Neural progenitor cell (in vitro differentiated cells): ENCODE results near the gene GRPR. TPM values are rescaled to one million over a fixed set of nuclear protein-coding genes. Genes with fewer than 3 reads are reported as not detected.

Experiments
- DNase-seq: peaks from one replicate; pipeline ENCODE4 v3.0.0-alpha.2; 2016; ENCODE audit warnings: low spot score
- H2AFZ ChIP-seq: fragments of 200-600 bp; sonication (generic); replicated peaks from 2 replicates; pipeline ENCODE4 v1.6.1; 2016; ENCODE audit warnings: antibody characterized with exemption
- H3F3A ChIP-seq: fragments of 200-600 bp; sonication (generic); 2 replicates; pipeline ENCODE4 v1.6.1; 2016; ENCODE audit warnings: antibody characterized with exemption, low read depth
- H3K27ac ChIP-seq: fragments of 200-600 bp; sonication (generic); 2 replicates; pipeline ENCODE4 v1.5.1; 2016; ENCODE audit warnings: mild to moderate bottlenecking
- H3K27me3 ChIP-seq: fragments of 200-600 bp; sonication (generic); 2 replicates; pipeline ENCODE4 v1.6.1; 2016; ENCODE audit warnings: mild to moderate bottlenecking, moderate library complexity
- H3K36me3 ChIP-seq: fragments of 200-600 bp; sonication (generic); 2 replicates; pipeline ENCODE4 v1.5.1; 2016
- H3K4me1 ChIP-seq: fragments of 200-600 bp; sonication (generic); 2 replicates; pipeline ENCODE4 v1.6.1; 2016; ENCODE audit warnings: mixed run types
- H3K4me2 ChIP-seq: fragments of 200-600 bp; sonication (generic); 2 replicates; pipeline ENCODE4 v1.6.1; 2016
- H3K4me3 ChIP-seq: fragments of 200-600 bp; sonication (generic); 2 replicates; pipeline ENCODE4 v1.5.1; 2016
- H3K79me2 ChIP-seq: fragments of 200-600 bp; sonication (generic); 2 replicates; pipeline ENCODE4 v1.6.1; 2016; ENCODE audit warnings: low read depth
- H3K9ac ChIP-seq: fragments of 200-600 bp; sonication (generic); 2 replicates; pipeline ENCODE4 v1.6.1; 2016
- H3K9me3 ChIP-seq: fragments of 200-600 bp; sonication (generic); 2 replicates; pipeline ENCODE4 v1.5.1; 2016; ENCODE audit warnings: low read depth
- H4K20me1 ChIP-seq: fragments of 200-600 bp; sonication (generic); 2 replicates; pipeline ENCODE4 v1.6.1; 2016; ENCODE audit warnings: low read depth
- H3K27ac Mint-ChIP-seq: 3 replicates; pipeline ENCODE4 v1.8.0; 2021; ENCODE audit warnings: mixed read lengths
- H3K27me3 Mint-ChIP-seq: 2 replicates; pipeline ENCODE4 v1.8.0; 2022; ENCODE audit warnings: low read depth, mild to moderate bottlenecking, inconsistent platforms, moderate library complexity, mixed read lengths; ENCODE audit not compliant: insufficient read depth
- H3K36me3 Mint-ChIP-seq: 3 replicates; pipeline ENCODE4 v1.8.0; 2021; ENCODE audit warnings: mixed read lengths
- H3K4me1 Mint-ChIP-seq: 3 replicates; pipeline ENCODE4 v1.8.0; 2021; ENCODE audit warnings: mixed read lengths
- H3K4me3 Mint-ChIP-seq: 3 replicates; pipeline ENCODE4 v1.8.0; 2021; ENCODE audit warnings: mild to moderate bottlenecking, moderate library complexity, mixed read lengths
- H3K9me3 Mint-ChIP-seq: 3 replicates; pipeline ENCODE4 v1.8.0; 2020; ENCODE audit warnings: mixed read lengths
- EZH2 ChIP-seq: fragments of 200-600 bp; sonication (generic); IDR thresholded peaks from 2 replicates; pipeline ENCODE4 v1.6.1; 2017; ENCODE audit warnings: antibody characterized with exemption, mild to moderate bottlenecking, moderate library complexity
- EZH2phosphoT487 ChIP-seq: fragments of 200-600 bp; sonication (generic); IDR thresholded peaks from 2 replicates; pipeline ENCODE4 v1.6.1; 2017; ENCODE audit warnings: antibody characterized with exemption
- total RNA-seq: library from RNA; depleted of rRNA; stranded (reverse); fragments of >200 nt; gene quantifications from 2 replicates; pipeline ENCODE4 v1.2.3, GENCODE V29; 2015; ENCODE audit warnings: low replicate concordance
- TF ChIP-seq, protein P1 (sequence below): fragments of 200-600 bp; sonication (generic); IDR thresholded peaks from 2 replicates; pipeline ENCODE4 v1.5.1; 2017; ENCODE audit warnings: antibody characterized with exemption, mild to moderate bottlenecking

Gene GRPR
- total RNA-seq, 1 donor from 2014 or later = 2.8 TPM

DNA sequence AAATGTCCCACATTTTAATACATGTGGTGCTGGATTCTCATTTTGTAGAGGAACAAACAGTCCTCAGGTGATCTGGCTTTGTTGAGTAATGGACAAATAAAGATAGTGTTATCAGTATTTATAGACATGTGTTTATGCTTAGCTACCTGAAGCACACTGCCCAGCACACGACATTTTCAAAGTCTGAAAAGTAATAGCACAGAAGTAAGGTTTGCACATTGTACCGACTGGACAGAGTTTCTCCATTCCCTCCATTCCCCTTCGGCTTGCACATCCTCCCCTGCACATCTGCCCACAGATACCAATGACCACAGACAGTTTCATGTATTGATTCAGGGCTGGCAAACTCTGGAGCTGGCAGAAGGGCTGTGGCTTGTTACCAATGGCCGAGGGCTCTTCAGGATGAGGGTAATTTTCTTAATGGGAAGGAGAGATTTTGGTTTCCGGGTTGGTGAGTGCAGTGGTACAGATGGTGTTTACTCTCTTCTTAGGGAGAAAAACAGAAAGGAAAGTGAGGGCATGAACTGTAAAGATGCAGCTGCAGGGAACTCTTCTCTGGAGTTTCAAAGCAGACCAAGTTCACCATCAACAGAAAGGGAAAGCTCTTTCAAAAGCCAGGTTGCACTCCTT lies 2.3 kb downstream of the GRPR start:
- peak overlapping the region; percentile 66 for H2AFZ ChIP-seq
- no peaks in the 10 kb centered on the region for H3F3A ChIP-seq

DNA sequence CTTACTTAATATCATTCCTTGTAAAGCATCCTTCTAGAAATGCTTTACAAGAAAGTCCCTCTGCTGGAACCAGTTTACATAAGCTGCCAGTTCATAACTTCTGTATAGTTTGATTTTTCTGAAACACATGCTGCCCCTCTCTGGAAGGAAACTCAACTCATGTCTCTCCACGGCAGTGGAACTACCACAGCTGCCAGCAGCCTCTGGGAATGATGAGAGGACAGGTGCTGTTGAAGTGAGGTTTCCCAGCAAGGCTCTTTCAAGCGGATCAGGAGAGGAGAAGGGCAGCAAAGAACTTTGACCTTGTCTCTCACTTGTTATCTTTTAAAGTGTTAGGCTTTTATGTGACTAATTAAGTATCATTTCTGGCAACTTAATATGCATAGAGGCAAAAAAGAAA lies 7.3 kb downstream of the GRPR start:
- Histone ChIP-seq H3K4me2 (no peak overlapping the region), H3K27me3 (no peaks in the 10 kb centered on the region), H3K79me2 (peaks cover 44% of the 10 kb centered on the region), H4K20me1 (no peaks in the 10 kb centered on the region), H2AFZ (no peak overlapping the region), H3K4me3 (no peak overlapping the region), H3F3A (peaks cover 7% of the 10 kb centered on the region), H3K4me1 (peaks cover 15% of the 10 kb centered on the region), H3K9ac (no peak overlapping the region), H3K9me3 (no peaks in the 10 kb centered on the region), H3K27ac (no peak overlapping the region), H3K36me3 (no peaks in the 10 kb centered on the region)
- Mint-ChIP-seq H3K27ac (no peak overlapping the region), H3K4me3 (no peak overlapping the region), H3K27me3 (no peaks in the 10 kb centered on the region), H3K36me3 (no peaks in the 10 kb centered on the region), H3K4me1 (peaks cover 2% of the 10 kb centered on the region), H3K9me3 (peaks cover 2% of the 10 kb centered on the region)
- TF ChIP-seq, protein P1, sequence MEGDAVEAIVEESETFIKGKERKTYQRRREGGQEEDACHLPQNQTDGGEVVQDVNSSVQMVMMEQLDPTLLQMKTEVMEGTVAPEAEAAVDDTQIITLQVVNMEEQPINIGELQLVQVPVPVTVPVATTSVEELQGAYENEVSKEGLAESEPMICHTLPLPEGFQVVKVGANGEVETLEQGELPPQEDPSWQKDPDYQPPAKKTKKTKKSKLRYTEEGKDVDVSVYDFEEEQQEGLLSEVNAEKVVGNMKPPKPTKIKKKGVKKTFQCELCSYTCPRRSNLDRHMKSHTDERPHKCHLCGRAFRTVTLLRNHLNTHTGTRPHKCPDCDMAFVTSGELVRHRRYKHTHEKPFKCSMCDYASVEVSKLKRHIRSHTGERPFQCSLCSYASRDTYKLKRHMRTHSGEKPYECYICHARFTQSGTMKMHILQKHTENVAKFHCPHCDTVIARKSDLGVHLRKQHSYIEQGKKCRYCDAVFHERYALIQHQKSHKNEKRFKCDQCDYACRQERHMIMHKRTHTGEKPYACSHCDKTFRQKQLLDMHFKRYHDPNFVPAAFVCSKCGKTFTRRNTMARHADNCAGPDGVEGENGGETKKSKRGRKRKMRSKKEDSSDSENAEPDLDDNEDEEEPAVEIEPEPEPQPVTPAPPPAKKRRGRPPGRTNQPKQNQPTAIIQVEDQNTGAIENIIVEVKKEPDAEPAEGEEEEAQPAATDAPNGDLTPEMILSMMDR = no peak
- TF ChIP-seq EZH2 (no peak), EZH2phosphoT487 (no peak)
- DNase-seq = no peak

More for the DNA sequence above, 2.3 kb downstream of the GRPR start:
- no peak overlapping the region for H3K4me3 Mint-ChIP-seq
- Histone ChIP-seq H3K9me3 (no peaks in the 10 kb centered on the region), H3K9ac (no peak overlapping the region), H3K36me3 (no peaks in the 10 kb centered on the region), H3K4me2 (peak overlapping the region; percentile 46), H3K4me1 (peaks cover 20% of the 10 kb centered on the region), H3K79me2 (peaks cover 49% of the 10 kb centered on the region), H4K20me1 (no peaks in the 10 kb centered on the region), H3K27ac (no peak overlapping the region), H3K4me3 (peak overlapping the region; percentile 29), H3K27me3 (no peaks in the 10 kb centered on the region)
- TF ChIP-seq, protein P1 = no peak
- TF ChIP-seq EZH2 = no peak
- no peak for TF ChIP-seq EZH2phosphoT487
- peaks cover 11% of the 10 kb centered on the region for H3K4me1 Mint-ChIP-seq
- H3K27ac Mint-ChIP-seq = no peak overlapping the region
- no peak for DNase-seq
- H3K36me3 Mint-ChIP-seq = no peaks in the 10 kb centered on the region
- H3K9me3 Mint-ChIP-seq = peaks cover 2% of the 10 kb centered on the region
- H3K27me3 Mint-ChIP-seq = no peaks in the 10 kb centered on the region

DNA sequence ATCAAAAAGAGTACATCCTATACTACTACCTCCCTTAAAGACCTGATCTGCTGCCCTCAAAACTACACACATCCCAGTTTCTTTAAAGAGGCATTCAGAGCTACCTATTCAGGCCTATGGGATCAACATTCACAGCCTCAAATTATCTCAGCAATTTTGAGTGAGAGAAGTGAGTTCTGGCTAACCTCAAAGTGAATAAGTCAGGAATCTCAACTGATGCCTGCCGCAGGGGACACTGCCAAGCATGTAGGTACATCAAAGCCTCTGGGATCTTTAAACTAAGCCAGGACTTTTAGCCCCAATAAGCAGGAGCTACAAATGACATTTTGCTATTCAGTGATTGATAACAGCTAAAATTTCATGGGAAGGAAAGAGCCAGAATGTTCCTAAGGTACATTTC lies 11.6 kb downstream of the GRPR start:
- Mint-ChIP-seq H3K27me3 (peaks cover 2% of the 10 kb centered on the region), H3K4me1 (peaks cover 2% of the 10 kb centered on the region), H3K27ac (no peak overlapping the region), H3K36me3 (no peaks in the 10 kb centered on the region), H3K9me3 (no peaks in the 10 kb centered on the region), H3K4me3 (no peak overlapping the region)
- peak overlapping the region; percentile 61 for H2AFZ ChIP-seq
- H4K20me1 ChIP-seq = no peaks in the 10 kb centered on the region
- H3K4me1 ChIP-seq = peaks cover 11% of the 10 kb centered on the region
- no peak overlapping the region for H3K9ac ChIP-seq
- no peak for DNase-seq
- no peaks in the 10 kb centered on the region for H3K27me3 ChIP-seq
- peak overlapping the region; percentile 2 for H3K4me2 ChIP-seq
- H3K79me2 ChIP-seq = peaks cover 20% of the 10 kb centered on the region
- no peaks in the 10 kb centered on the region for H3K9me3 ChIP-seq
- H3K36me3 ChIP-seq = no peaks in the 10 kb centered on the region
- no peak overlapping the region for H3K4me3 ChIP-seq
- H3F3A ChIP-seq = peaks cover 7% of the 10 kb centered on the region
- TF ChIP-seq EZH2 = no peak
- TF ChIP-seq, protein P1 = no peak
- TF ChIP-seq EZH2phosphoT487 = no peak
- no peak overlapping the region for H3K27ac ChIP-seq
